ENCODE results near the gene FMN2. TPM values are rescaled to one million over a fixed set of nuclear protein-coding genes. Genes with fewer than 3 reads are reported as not detected.
"Not testable (repeated sequence)": the region's sequence is repeated elsewhere in the genome, so short reads cannot be mapped to it uniquely, and the experiment has no call there.

FMN2 gene
- total RNA-seq, 1 donor, result 11.2 TPM

DNA sequence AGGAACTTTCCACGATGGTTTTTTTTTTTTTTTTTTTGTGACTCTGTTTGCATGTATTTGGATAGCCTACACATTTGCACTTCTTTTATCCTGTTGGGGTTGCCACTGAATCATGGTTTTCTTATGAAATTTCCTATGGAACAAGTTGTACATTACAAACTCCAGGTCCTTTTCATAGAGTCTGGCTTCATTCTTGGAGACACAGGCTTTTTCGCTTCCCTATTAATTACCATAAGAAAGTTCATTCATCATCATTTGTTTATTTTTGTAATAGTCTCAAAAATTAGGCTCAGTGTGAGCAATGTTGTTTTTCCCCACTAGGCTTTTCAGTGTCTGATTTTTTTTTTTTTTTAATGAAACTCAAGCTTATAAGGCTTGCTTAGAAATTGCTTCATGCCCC is 179.4 kb downstream of the FMN2 start:
- TF ChIP-seq, protein P1, sequence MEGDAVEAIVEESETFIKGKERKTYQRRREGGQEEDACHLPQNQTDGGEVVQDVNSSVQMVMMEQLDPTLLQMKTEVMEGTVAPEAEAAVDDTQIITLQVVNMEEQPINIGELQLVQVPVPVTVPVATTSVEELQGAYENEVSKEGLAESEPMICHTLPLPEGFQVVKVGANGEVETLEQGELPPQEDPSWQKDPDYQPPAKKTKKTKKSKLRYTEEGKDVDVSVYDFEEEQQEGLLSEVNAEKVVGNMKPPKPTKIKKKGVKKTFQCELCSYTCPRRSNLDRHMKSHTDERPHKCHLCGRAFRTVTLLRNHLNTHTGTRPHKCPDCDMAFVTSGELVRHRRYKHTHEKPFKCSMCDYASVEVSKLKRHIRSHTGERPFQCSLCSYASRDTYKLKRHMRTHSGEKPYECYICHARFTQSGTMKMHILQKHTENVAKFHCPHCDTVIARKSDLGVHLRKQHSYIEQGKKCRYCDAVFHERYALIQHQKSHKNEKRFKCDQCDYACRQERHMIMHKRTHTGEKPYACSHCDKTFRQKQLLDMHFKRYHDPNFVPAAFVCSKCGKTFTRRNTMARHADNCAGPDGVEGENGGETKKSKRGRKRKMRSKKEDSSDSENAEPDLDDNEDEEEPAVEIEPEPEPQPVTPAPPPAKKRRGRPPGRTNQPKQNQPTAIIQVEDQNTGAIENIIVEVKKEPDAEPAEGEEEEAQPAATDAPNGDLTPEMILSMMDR (IDR thresholded peaks at IDR 0.05; ENCODE audit: extremely low read depth, low read depth, low read length), result no peak
- Histone ChIP-seq H3K36me3 (ENCODE audit: insufficient read depth, low read length) (no peaks in the 10 kb centered on the region), H4K20me1 (ENCODE audit: insufficient read depth, low read length) (no peaks in the 10 kb centered on the region), H3K27ac (ENCODE audit: low read depth, low read length) (no peak overlapping the region), H3K27me3 (ENCODE audit: insufficient read depth, low read length) (no peaks in the 10 kb centered on the region), H3K4me3 (ENCODE audit: insufficient read depth, low read length) (no peak overlapping the region), H3K9me3 (ENCODE audit: low read depth, low read length) (peaks cover 6% of the 10 kb centered on the region), H3K79me2 (ENCODE audit: insufficient read depth, low read length) (peaks cover 41% of the 10 kb centered on the region), H3K4me1 (ENCODE audit: insufficient read depth, low read length) (no peaks in the 10 kb centered on the region), H3K4me2 (ENCODE audit: insufficient read depth, low read length) (no peak overlapping the region), H2AFZ (ENCODE audit: low read length) (no peak overlapping the region)
- no peak for DNase-seq (ENCODE audit: insufficient read length, low spot score, missing footprints)

DNA sequence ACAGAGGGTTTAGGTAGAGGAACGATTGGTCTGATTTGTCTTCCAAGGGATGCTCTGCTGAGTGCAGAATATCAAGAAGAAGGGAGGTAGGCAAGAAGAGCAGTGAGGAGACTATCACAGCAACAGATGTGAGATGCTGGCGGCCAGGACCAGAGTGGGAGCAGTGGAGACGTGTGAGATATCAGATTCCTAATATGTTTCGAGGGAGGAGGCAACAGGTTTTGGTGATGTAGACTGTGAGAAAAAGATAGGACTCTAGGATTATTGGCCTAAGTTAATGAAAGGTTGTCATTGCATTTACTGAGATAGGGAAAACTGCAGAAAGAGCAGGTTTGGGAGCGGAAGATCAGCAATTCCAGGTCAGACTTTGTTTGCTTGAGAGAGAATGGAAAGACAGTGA is 182.9 kb downstream of the FMN2 start:
- Histone ChIP-seq H3K4me2 (ENCODE audit: insufficient read depth, low read length) (no peak overlapping the region), H4K20me1 (ENCODE audit: insufficient read depth, low read length) (no peaks in the 10 kb centered on the region), H2AFZ (ENCODE audit: low read length) (no peak overlapping the region), H3K36me3 (ENCODE audit: insufficient read depth, low read length) (no peaks in the 10 kb centered on the region), H3K79me2 (ENCODE audit: insufficient read depth, low read length) (peaks cover 43% of the 10 kb centered on the region), H3K27me3 (ENCODE audit: insufficient read depth, low read length) (no peaks in the 10 kb centered on the region), H3K4me1 (ENCODE audit: insufficient read depth, low read length) (no peaks in the 10 kb centered on the region), H3K9me3 (ENCODE audit: low read depth, low read length) (no peaks in the 10 kb centered on the region), H3K27ac (ENCODE audit: low read depth, low read length) (no peak overlapping the region), H3K4me3 (ENCODE audit: insufficient read depth, low read length) (no peak overlapping the region)
- TF ChIP-seq, protein P1 (IDR thresholded peaks at IDR 0.05; ENCODE audit: extremely low read depth, low read depth, low read length), result no peak
- DNase-seq (ENCODE audit: insufficient read length, low spot score, missing footprints), result no peak

DNA sequence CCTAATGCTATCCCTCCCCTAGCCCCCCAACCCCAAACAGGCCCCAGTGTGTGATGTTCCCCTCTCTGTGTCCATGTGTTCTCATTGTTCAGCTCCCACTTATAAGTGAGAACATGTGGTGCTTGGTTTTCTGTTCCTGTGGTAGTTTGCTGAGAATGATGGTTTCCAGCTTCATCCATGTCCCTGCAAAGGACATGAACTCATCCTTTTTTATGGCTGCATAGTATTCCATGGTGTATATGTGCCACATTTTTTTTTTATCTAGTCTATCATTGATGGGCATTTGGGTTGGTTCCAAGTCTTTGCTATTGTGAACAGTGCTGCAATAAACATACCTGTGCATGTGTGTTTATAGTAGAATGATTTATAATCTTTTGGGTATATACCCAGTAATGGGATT is 183.5 kb downstream of the FMN2 start:
- not testable (repeated sequence) for H3K27ac ChIP-seq (ENCODE audit: low read depth, low read length); H3K9me3 ChIP-seq (ENCODE audit: low read depth, low read length); H3K36me3 ChIP-seq (ENCODE audit: insufficient read depth, low read length); H4K20me1 ChIP-seq (ENCODE audit: insufficient read depth, low read length); H3K4me3 ChIP-seq (ENCODE audit: insufficient read depth, low read length); H2AFZ ChIP-seq (ENCODE audit: low read length); H3K4me2 ChIP-seq (ENCODE audit: insufficient read depth, low read length); H3K27me3 ChIP-seq (ENCODE audit: insufficient read depth, low read length); DNase-seq (ENCODE audit: insufficient read length, low spot score, missing footprints); H3K4me1 ChIP-seq (ENCODE audit: insufficient read depth, low read length)
- peaks cover 40% of the 10 kb centered on the region for H3K79me2 ChIP-seq (ENCODE audit: insufficient read depth, low read length)

DNA sequence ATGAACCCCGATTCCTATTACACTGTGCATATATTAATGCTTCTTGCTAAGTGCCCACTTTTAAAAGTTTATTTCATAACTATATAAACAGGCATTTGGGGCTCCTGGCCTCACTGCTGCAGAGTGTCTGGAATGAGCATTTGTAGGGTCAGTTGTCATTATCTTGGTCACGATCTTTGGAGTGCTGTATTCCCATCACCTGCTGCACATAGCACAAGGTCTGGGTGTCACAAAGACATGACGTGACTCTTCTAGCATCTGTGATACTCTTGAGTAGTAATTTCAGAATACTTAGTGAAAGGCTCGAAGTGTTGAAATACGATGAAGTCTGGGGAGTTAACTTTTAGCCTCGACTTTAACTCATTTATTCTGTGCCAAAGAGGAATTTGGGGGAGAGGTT is 186.4 kb downstream of the FMN2 start:
- Histone ChIP-seq H3K4me1 (ENCODE audit: insufficient read depth, low read length) (peaks cover 8% of the 10 kb centered on the region), H4K20me1 (ENCODE audit: insufficient read depth, low read length) (no peaks in the 10 kb centered on the region), H3K4me3 (ENCODE audit: insufficient read depth, low read length) (no peak overlapping the region), H3K36me3 (ENCODE audit: insufficient read depth, low read length) (no peaks in the 10 kb centered on the region), H3K27ac (ENCODE audit: low read depth, low read length) (no peak overlapping the region), H3K27me3 (ENCODE audit: insufficient read depth, low read length) (no peaks in the 10 kb centered on the region), H3K4me2 (ENCODE audit: insufficient read depth, low read length) (no peak overlapping the region), H3K9me3 (ENCODE audit: low read depth, low read length) (no peaks in the 10 kb centered on the region), H3K79me2 (ENCODE audit: insufficient read depth, low read length) (peaks cover 37% of the 10 kb centered on the region), H2AFZ (ENCODE audit: low read length) (no peak overlapping the region)
- DNase-seq (ENCODE audit: insufficient read length, low spot score, missing footprints), result no peak
- TF ChIP-seq, protein P1 (IDR thresholded peaks at IDR 0.05; ENCODE audit: extremely low read depth, low read depth, low read length), result no peak
